B cell (primary cell): Measurements from ENCODE around the gene TPP1. TPM values are rescaled to one million over a fixed set of nuclear protein-coding genes. Genes with fewer than 3 reads are reported as not detected.

Source experiments
- ATAC-seq: fragments of 200-7000 bp; cut with Tn5 transposase; one replicate; pipeline ENCODE4 v1.10.0; 2021; ENCODE audit warnings: low read depth, mild to moderate bottlenecking, moderate number of reproducible peaks, moderate library complexity
- CTCF ChIA-PET: fragments of 350-600 bp; sonication (Branson Sonifier 250); formaldehyde crosslinking; loops from one replicate; lab custom pipeline; 2021; ENCODE audit warnings: antibody characterized with exemption, inconsistent platforms; lab: Charles Lee
- POLR2A ChIA-PET: fragments of 350-600 bp; sonication (Branson Sonifier 250); formaldehyde crosslinking; loops from one replicate; lab custom pipeline; 2021; ENCODE audit warnings: antibody characterized with exemption; lab: Charles Lee
- DNase-seq: peaks from one replicate; pipeline ENCODE4 v3.0.0; 2013
- H2AFZ ChIP-seq: 2 replicates; pipeline ENCODE4 v1.6.1; 2012; ENCODE audit warnings: mild to moderate bottlenecking, low read depth, low read length; ENCODE audit not compliant: insufficient read depth, poor library complexity, severe bottlenecking
- H3K27ac ChIP-seq, 2 donors: 1 replicate in 1 of 2; 2 replicates in 1 of 2; pipeline ENCODE4 v1.5.1; 2012 to 2013; ENCODE audit warnings: low read length in 2 of 2, mild to moderate bottlenecking in 2 of 2, moderate library complexity in 1 of 2
- H3K27me3 ChIP-seq, 4 experiments: fragments of 200-600 bp in 1 of 4; sonication (generic) in 1 of 4; replicated peaks in 1 of 4; 1 replicate in 2 of 4; 2 replicates in 2 of 4; pipeline versions ENCODE4 v1.6.1 to v1.7.0; 2013 to 2016; ENCODE audit warnings: low read length in 3 of 4, mild to moderate bottlenecking in 2 of 4, mixed read lengths in 1 of 4, moderate library complexity in 1 of 4; ENCODE audit not compliant: insufficient read depth in 4 of 4, control insufficient read depth in 3 of 4; ENCODE audit errors: control extremely low read depth in 1 of 4
- H3K36me3 ChIP-seq, 2 experiments: replicated peaks in 1 of 2; 1 replicate in 1 of 2; 2 replicates in 1 of 2; pipeline versions ENCODE4 v1.6.1 to v1.7.1; 2013; ENCODE audit warnings: low read length in 1 of 2; ENCODE audit not compliant: insufficient read depth in 2 of 2, control insufficient read depth in 1 of 2; ENCODE audit errors: control extremely low read depth in 1 of 2, extremely low read depth in 1 of 2
- H3K4me1 ChIP-seq, 2 donors: fragments of 200-600 bp in 1 of 2; sonication (generic) in 1 of 2; 1 replicate in 1 of 2; 2 replicates in 1 of 2; pipeline versions ENCODE4 v1.5.1 to v1.6.1; 2013 to 2017; ENCODE audit warnings: low read length in 2 of 2; ENCODE audit not compliant: control insufficient read depth in 2 of 2, insufficient read depth in 2 of 2
- H3K4me2 ChIP-seq: replicated peaks from 2 replicates; pipeline ENCODE3; 2012; ENCODE audit warnings: mild to moderate bottlenecking, low read depth, low read length; ENCODE audit not compliant: poor library complexity, severe bottlenecking
- H3K4me3 ChIP-seq, 5 experiments: fragments of 200-600 bp in 1 of 5; sonication (generic) in 1 of 5; 1 replicate in 3 of 5; 2 replicates in 2 of 5; pipeline versions ENCODE4 v1.5.1 to v1.7.0; 2011 to 2016; ENCODE audit warnings: low read length in 4 of 5, mild to moderate bottlenecking in 4 of 5, low read depth in 2 of 5, control low read depth in 1 of 5, moderate library complexity in 1 of 5; ENCODE audit not compliant: insufficient read depth in 1 of 5; ENCODE audit errors: control extremely low read depth in 1 of 5, extremely low read depth in 1 of 5
- H3K79me2 ChIP-seq: fragments of 200-600 bp; sonication (generic); one replicate; pipeline ENCODE4 v1.6.0; 2016; ENCODE audit warnings: low read length; ENCODE audit not compliant: control insufficient read depth, insufficient read depth
- H3K9ac ChIP-seq: fragments of 200-600 bp; sonication (generic); 2 replicates; pipeline ENCODE4 v1.6.1; 2017; ENCODE audit warnings: mild to moderate bottlenecking, low read length, moderate library complexity
- H3K9me3 ChIP-seq, 3 donors: one replicate each; pipeline versions ENCODE4 v1.6.1 to v1.7.1; 2013; ENCODE audit warnings: low read length in 2 of 3; ENCODE audit not compliant: control insufficient read depth in 2 of 3, insufficient read depth in 1 of 3; ENCODE audit errors: control extremely low read depth in 1 of 3
- H4K20me1 ChIP-seq: 2 replicates; pipeline ENCODE4 v1.6.0; 2012; ENCODE audit warnings: mild to moderate bottlenecking, low read length; ENCODE audit not compliant: insufficient read depth, control insufficient read depth, poor library complexity, severe bottlenecking
- H3K27ac Mint-ChIP-seq: one replicate; pipeline ENCODE4 v1.8.0; 2021; ENCODE audit warnings: mixed read lengths
- H3K27me3 Mint-ChIP-seq: one replicate; pipeline ENCODE4 v1.8.0; 2021; ENCODE audit warnings: mixed read lengths
- H3K4me1 Mint-ChIP-seq: one replicate; pipeline ENCODE4 v1.8.0; 2021; ENCODE audit warnings: mixed read lengths
- H3K4me3 Mint-ChIP-seq: one replicate; pipeline ENCODE4 v1.8.0; 2021; ENCODE audit warnings: mixed read lengths
- H3K9me3 Mint-ChIP-seq: one replicate; pipeline ENCODE4 v1.8.0; 2022; ENCODE audit warnings: mixed read lengths; ENCODE audit not compliant: insufficient read depth
- CTCF ChIP-seq: fragments of 200-600 bp; IDR thresholded peaks from one replicate; pipeline ENCODE4 v1.8.0; 2022; ENCODE audit warnings: antibody characterized with exemption, mild to moderate bottlenecking
- EZH2 ChIP-seq: IDR thresholded peaks from 2 replicates; pipeline ENCODE4 v1.6.1; 2012; ENCODE audit warnings: borderline replicate concordance, low read depth, mild to moderate bottlenecking, moderate library complexity, low read length; ENCODE audit not compliant: insufficient read depth, poor library complexity, severe bottlenecking
- WGBS: methylation state at CpG from one replicate; pipeline ENCODE4 v1.1.5; 2013; ENCODE audit warnings: missing lambda C conversion rate; ENCODE audit not compliant: insufficient coverage; 5-methylcytosine and 5-hydroxymethylcytosine counted together
- intact Hi-C: fragments of 100-400 bp; cut with micrococcal nuclease; formaldehyde crosslinking; loops from one replicate; pipeline ENCODE4 v1.10.0; 2022
- polyA plus RNA-seq: library from polyadenylated mRNA; depleted of rRNA; stranded (reverse); fragments of >200 nt; gene quantifications from 2 replicates; pipeline ENCODE4 v1.2.3, GENCODE V29; 2012
- total RNA-seq, 2 donors: library from RNA; stranded (reverse); fragments of 120-200 nt in 1 of 2; gene quantifications; 1 replicate in 1 of 2; 2 replicates in 1 of 2; pipeline versions ENCODE4 v1.2.3 to v1.2.4, GENCODE V29; 2013 to 2022

Gene TPP1
- total and polyA plus RNA-seq, 2 donors (not counting 1 experiment from before 2014, with no cell fraction given), result 133 to 191 TPM

GRCh38 chr11:6586434-6587359, 32.5 kb downstream of the TPP1 start:
- no peak for TF ChIP-seq EZH2
- H3K27me3 Mint-ChIP-seq, result no peaks in the 10 kb centered on the region
- H3K4me1 Mint-ChIP-seq, result no peaks in the 10 kb centered on the region
- no peaks in the 10 kb centered on the region for H3K4me1 ChIP-seq
- no peak overlapping the region for H2AFZ ChIP-seq
- no peak overlapping the region for H3K9ac ChIP-seq
- no peak overlapping the region for H3K27ac Mint-ChIP-seq
- no peak overlapping the region for H3K4me2 ChIP-seq
- H3K27ac ChIP-seq, result no peak overlapping the region
- no peak overlapping the region for H3K4me3 ChIP-seq
- peaks cover 0 to 9% (median 1%) of the 10 kb centered on the region in 3 donors for H3K9me3 ChIP-seq
- peaks cover 10% of the 10 kb centered on the region for H3K9me3 Mint-ChIP-seq
- H3K27me3 ChIP-seq, result no peaks in the 10 kb centered on the region
- peaks cover under 1 to 5% of the 10 kb centered on the region in 2 experiments for H3K36me3 ChIP-seq
- 98% methylated on average over 23 of the region's 25 CpGs for WGBS
- ChIA-PET CTCF (interaction anchor here (0.8 to 1.5 kb wide), 2 partner anchors 110 to 143 kb away, joined by 3 read pairs; no protein-coding TSS in a partner anchor), POLR2A (no interaction called here)
- intact Hi-C loops, result no loop called here
- DNase-seq, result no peak
- no peak overlapping the region for H3K4me3 Mint-ChIP-seq
- H3K79me2 ChIP-seq, result peaks cover 3% of the 10 kb centered on the region
- ATAC-seq, result no peak
- H4K20me1 ChIP-seq, result no peaks in the 10 kb centered on the region

GRCh38 chr11:6584528-6584927, 34.7 kb downstream of the TPP1 start:
- Mint-ChIP-seq H3K27me3 (no peaks in the 10 kb centered on the region), H3K27ac (no peak overlapping the region), H3K4me1 (no peaks in the 10 kb centered on the region), H3K4me3 (no peak overlapping the region), H3K9me3 (peaks cover 10% of the 10 kb centered on the region)
- Histone ChIP-seq H2AFZ (no peak overlapping the region), H3K4me1 (no peaks in the 10 kb centered on the region), H3K4me2 (no peak overlapping the region), H3K9me3 (peaks cover 0 to 9% (median 1%) of the 10 kb centered on the region in 3 donors), H3K27me3 (no peaks in the 10 kb centered on the region), H3K36me3 (peaks cover 0 to 5% of the 10 kb centered on the region in 2 experiments), H3K79me2 (peaks cover 16% of the 10 kb centered on the region), H3K27ac (no peak overlapping the region), H3K9ac (no peak overlapping the region), H4K20me1 (no peaks in the 10 kb centered on the region), H3K4me3 (no peak overlapping the region)
- CTCF ChIA-PET, result interaction anchor here (0.9 kb wide), 1 partner anchor 13 kb away, joined by 3 read pairs; no protein-coding TSS in a partner anchor
- 94% methylated on average over 2 of the region's 4 CpGs for WGBS
- no peak for ATAC-seq
- POLR2A ChIA-PET, result no interaction called here
- intact Hi-C loops, result no loop called here
- TF ChIP-seq CTCF (no peak), EZH2 (no peak)
- DNase-seq, result no peak
